ENCODE measurements around the gene ANAPC15.

ANAPC15 gene

DNA sequence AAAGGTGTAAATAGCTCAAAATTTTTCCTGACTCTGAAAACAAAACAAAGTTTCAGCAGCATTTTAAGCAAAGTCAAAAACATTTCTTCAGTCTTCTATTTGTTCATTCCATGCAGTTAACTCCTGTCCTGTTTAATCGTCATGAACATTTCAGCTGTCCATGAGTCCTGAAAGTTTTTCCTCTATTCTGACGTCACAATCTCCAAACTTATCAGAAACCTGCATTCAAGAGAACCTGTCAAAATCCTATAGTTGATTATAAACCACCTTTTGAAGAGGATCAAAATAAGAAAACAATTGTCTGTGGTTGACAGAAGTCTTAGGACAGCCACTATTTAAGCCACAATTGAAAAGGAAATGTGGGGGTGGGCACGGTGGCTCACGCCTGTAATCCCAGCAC, 38.4 kb upstream of the ANAPC15 start:
- CTCF ChIA-PET, result no interaction called here
- H3K9me3 ChIP-seq (ENCODE audit: control insufficient read depth, insufficient read depth, low read depth, low read length), result no peaks in the 10 kb centered on the region
- POLR2A ChIA-PET, result no interaction called here

GRCh38 chr11:72146625-72147024, 34.1 kb upstream of the ANAPC15 start:
- POLR2A ChIA-PET, result no interaction called here
- CTCF ChIA-PET, result interaction anchor here (0.6 to 1.9 kb wide), 7 partner anchors 14 to 381 kb away, joined by 3 to 7 read pairs (median 3); no protein-coding TSS in a partner anchor

More for the DNA sequence above, 38.4 kb upstream of the ANAPC15 start:
- TF ChIP-seq YY2 (tag by site-specific recombination; IDR thresholded peaks at IDR 0.05) (no peak), KLF16 (tag by site-specific recombination; IDR thresholded peaks at IDR 0.05) (no peak), ZNF354C (tag by site-specific recombination; IDR thresholded peaks at IDR 0.05; ENCODE audit: borderline replicate concordance, low read depth) (no peak), ZFP3 (tag by site-specific recombination; IDR thresholded peaks at IDR 0.05; ENCODE audit: low read depth) (no peak), ZBTB20 (tag by site-specific recombination; IDR thresholded peaks at IDR 0.05) (no peak)
- Histone ChIP-seq H3K36me3 (ENCODE audit: control insufficient read depth in 2 of 2, insufficient read depth in 1 of 2, low read length in 2 of 2) (no peaks in the 10 kb centered on the region), H3K4me3 (ENCODE audit: low read depth, low read length) (no peak overlapping the region), H3K27ac (ENCODE audit: extremely low read depth, low read depth, low read length) (no peak overlapping the region), H3K4me1 (ENCODE audit: control insufficient read depth, insufficient read depth, low read length) (no peaks in the 10 kb centered on the region)

More at GRCh38 chr11:72146625-72147024, 34.1 kb upstream of the ANAPC15 start:
- Histone ChIP-seq H3K4me1 (ENCODE audit: control insufficient read depth, insufficient read depth, low read length) (no peaks in the 10 kb centered on the region), H3K9me3 (ENCODE audit: control insufficient read depth, insufficient read depth, low read depth, low read length) (no peaks in the 10 kb centered on the region), H3K36me3 (ENCODE audit: control insufficient read depth in 2 of 2, insufficient read depth in 1 of 2, low read length in 2 of 2) (no peaks in the 10 kb centered on the region), H3K4me3 (ENCODE audit: low read depth, low read length) (no peak overlapping the region), H3K27ac (ENCODE audit: extremely low read depth, low read depth, low read length) (no peak overlapping the region)
- no peak for TF ChIP-seq SP7 (tag by site-specific recombination; IDR thresholded peaks at IDR 0.05)
- no peak for TF ChIP-seq ZNF391 (tag by site-specific recombination; IDR thresholded peaks at IDR 0.05; ENCODE audit: borderline replicate concordance, low read depth)
- TF ChIP-seq KLF16 (tag by site-specific recombination; IDR thresholded peaks at IDR 0.05), result no peak
- TF ChIP-seq ZNF169 (tag by site-specific recombination; IDR thresholded peaks at IDR 0.05), result no peak
- no peak for TF ChIP-seq ZNF157 (tag by site-specific recombination; IDR thresholded peaks at IDR 0.05)
- TF ChIP-seq PRDM2 (tag by site-specific recombination; IDR thresholded peaks at IDR 0.05; ENCODE audit: borderline replicate concordance), result no peak
- no peak for TF ChIP-seq MEIS1 (CRISPR knock-in tag; IDR thresholded peaks at IDR 0.05; ENCODE audit: borderline replicate concordance)
- TF ChIP-seq HOXC10 (CRISPR knock-in tag; IDR thresholded peaks at IDR 0.05), result no peak
- TF ChIP-seq ZFP37 (tag by site-specific recombination; IDR thresholded peaks at IDR 0.05), result no peak
- TF ChIP-seq ZNF140 (tag by site-specific recombination; IDR thresholded peaks at IDR 0.05), result no peak
- no peak for TF ChIP-seq WT1 (tag by site-specific recombination; IDR thresholded peaks at IDR 0.05)
